IPS-18c (cell line): Measurements from ENCODE around the gene JCHAIN.
"Not testable (repeated sequence)": the region's sequence is repeated elsewhere in the genome, so short reads cannot be mapped to it uniquely, and the experiment has no call there.

Source experiments
- H3K4me3 ChIP-seq: 2 replicates; pipeline ENCODE4 v1.7.0; 2013; ENCODE audit warnings: low read depth, mild to moderate bottlenecking, low read length, moderate library complexity; ENCODE audit not compliant: insufficient read depth
- H3K9me3 ChIP-seq: one replicate; pipeline ENCODE4 v1.6.1; 2013; ENCODE audit warnings: mild to moderate bottlenecking, low read length, moderate library complexity; ENCODE audit not compliant: control insufficient read depth, insufficient read depth

The JCHAIN gene

GRCh38 chr4:70661309-70661922 is 4.9 kb downstream of the JCHAIN start:
- H3K4me3 ChIP-seq, H3K9me3 ChIP-seq: not testable (repeated sequence)

- H3K4me3 ChIP-seq: no peak overlapping the region
- H3K9me3 ChIP-seq: no peaks in the 10 kb centered on the region
Observed at GRCh38 chr4:70660106-70660505, 6.2 kb downstream of the JCHAIN start.

- no peak overlapping the region for H3K4me3 ChIP-seq
- H3K9me3 ChIP-seq: no peaks in the 10 kb centered on the region
Observed at GRCh38 chr4:70658418-70658817, 7.9 kb downstream of the JCHAIN start.

- no peak overlapping the region for H3K4me3 ChIP-seq
- no peaks in the 10 kb centered on the region for H3K9me3 ChIP-seq
Observed at GRCh38 chr4:70657326-70657725, 9.0 kb downstream of the JCHAIN start.

GRCh38 chr4:70654605-70655011 is 11.7 kb downstream of the JCHAIN start:
- Histone ChIP-seq H3K9me3 (no peaks in the 10 kb centered on the region), H3K4me3 (no peak overlapping the region)

GRCh38 chr4:70651864-70652506 is 14.3 kb downstream of the JCHAIN start:
- Histone ChIP-seq H3K9me3 (no peaks in the 10 kb centered on the region), H3K4me3 (no peak overlapping the region)

- not testable (repeated sequence) for H3K4me3 ChIP-seq, H3K9me3 ChIP-seq
Observed at GRCh38 chr4:70650741-70651140, 15.6 kb downstream of the JCHAIN start.

- Histone ChIP-seq H3K4me3 (no peak overlapping the region), H3K9me3 (no peaks in the 10 kb centered on the region)
Observed at GRCh38 chr4:70640192-70640591, 26.1 kb downstream of the JCHAIN start.

GRCh38 chr4:70637239-70637913 is 28.9 kb downstream of the JCHAIN start:
- H3K9me3 ChIP-seq: no peaks in the 10 kb centered on the region
- H3K4me3 ChIP-seq: no peak overlapping the region

- Histone ChIP-seq H3K9me3 (no peaks in the 10 kb centered on the region), H3K4me3 (no peak overlapping the region)
Observed at GRCh38 chr4:70634482-70634881, 31.8 kb downstream of the JCHAIN start.

- Histone ChIP-seq H3K4me3 (no peak overlapping the region), H3K9me3 (no peaks in the 10 kb centered on the region)
Observed at GRCh38 chr4:70632028-70632427, 34.3 kb downstream of the JCHAIN start.

- no peaks in the 10 kb centered on the region for H3K9me3 ChIP-seq
Observed at GRCh38 chr4:70630162-70630561, 36.1 kb downstream of the JCHAIN start.

GRCh38 chr4:70629469-70630090 is 36.7 kb downstream of the JCHAIN start:
- Histone ChIP-seq H3K4me3 (no peak overlapping the region), H3K9me3 (no peaks in the 10 kb centered on the region)

More at GRCh38 chr4:70630162-70630561, 36.1 kb downstream of the JCHAIN start:
- no peak overlapping the region for H3K4me3 ChIP-seq

GRCh38 chr4:70628444-70628843 is 37.9 kb downstream of the JCHAIN start, which contains the start of gene ENAM:
Gene ENAM (plus strand): TSS chr4:70628744. CDS start chr4:70629501, 757 bp downstream.
- H3K9me3 ChIP-seq: no peaks in the 10 kb centered on the region
- H3K4me3 ChIP-seq: no peak within 1 kb of the TSS

GRCh38 chr4:70627620-70628019 is 38.7 kb downstream of the JCHAIN start:
- H3K4me3 ChIP-seq: no peak overlapping the region
- no peaks in the 10 kb centered on the region for H3K9me3 ChIP-seq

- Histone ChIP-seq H3K4me3 (no peak overlapping the region), H3K9me3 (no peaks in the 10 kb centered on the region)
Observed at GRCh38 chr4:70624226-70624793, 42.0 kb downstream of the JCHAIN start.

- no peaks in the 10 kb centered on the region for H3K9me3 ChIP-seq
- H3K4me3 ChIP-seq: no peak overlapping the region
Observed at GRCh38 chr4:70623323-70623722, 43.0 kb downstream of the JCHAIN start.
